HG03103 (cell line): ENCODE results near the gene SLC13A2.

ENCODE experiments used
- ATAC-seq: cut with Tn5 transposase; IDR thresholded peaks from one replicate; pipeline ENCODE4 v1.9.1; 2021; ENCODE audit warnings: low read depth; ENCODE audit not compliant: unreplicated experiment

The SLC13A2 gene

GRCh38 chr17:28470266-28470913 is 3.1 kb upstream of the SLC13A2 start:
- no peak for ATAC-seq

DNA sequence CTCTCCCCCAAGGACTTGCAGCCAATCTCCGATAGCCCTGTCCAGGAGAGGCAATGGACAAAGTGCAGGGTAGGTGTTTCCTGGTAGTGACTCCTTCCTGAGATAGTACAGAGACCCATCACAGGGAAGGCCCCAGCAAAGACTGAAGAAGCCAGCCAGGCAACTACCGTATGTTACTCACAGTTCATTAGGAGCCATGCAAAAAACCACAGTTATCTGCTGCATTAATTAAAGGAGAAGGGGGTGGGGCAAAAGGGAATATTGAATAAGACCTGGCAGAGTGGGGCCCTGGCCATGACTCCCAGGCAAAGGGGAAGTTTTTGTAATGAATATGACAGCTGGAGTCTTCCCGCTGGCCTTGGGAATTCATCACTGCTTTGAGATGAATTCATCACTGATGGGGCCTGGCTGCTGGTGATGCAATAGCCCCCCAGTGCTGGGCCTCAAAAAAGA is 2.5 kb upstream of the SLC13A2 start:
- no peak for ATAC-seq

DNA sequence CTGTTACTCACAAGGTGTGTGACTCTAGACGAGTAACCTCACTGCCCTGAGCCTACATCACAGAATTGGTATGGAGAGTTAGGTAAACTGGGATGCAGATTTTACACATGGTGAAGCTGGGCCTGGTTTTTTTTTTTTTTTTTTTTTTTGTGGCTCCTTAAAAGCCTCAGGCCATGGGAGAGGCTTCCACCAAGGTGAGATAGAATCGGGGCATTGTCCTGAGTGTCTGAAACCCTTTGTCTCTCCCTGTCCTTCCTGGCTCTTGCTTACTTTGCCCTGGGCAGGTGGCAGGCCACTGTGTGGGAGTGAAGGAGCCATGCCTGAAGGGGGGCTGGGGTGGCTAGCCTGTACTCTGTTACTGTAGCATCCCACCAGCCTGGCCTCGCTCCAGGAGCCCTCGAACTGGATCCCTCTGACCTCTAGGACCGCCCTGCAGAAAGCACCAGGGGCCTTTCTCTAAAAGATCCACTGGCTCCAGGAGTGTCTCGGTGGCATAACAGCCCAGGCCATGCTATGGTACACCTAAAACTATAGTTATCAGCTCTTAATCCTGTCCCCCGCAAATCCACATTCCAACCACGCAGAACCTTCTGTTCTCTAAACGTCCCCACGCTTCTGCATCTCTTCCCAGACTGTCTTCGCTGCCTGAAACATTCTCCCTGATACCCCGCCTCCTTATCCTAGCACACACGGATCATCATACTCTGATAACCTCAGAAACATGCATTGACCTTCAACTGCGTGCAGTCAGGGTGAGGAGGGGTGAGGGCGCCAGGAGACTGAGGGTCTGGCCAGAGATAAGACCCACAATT is 1.7 kb upstream of the SLC13A2 start:
- no peak for ATAC-seq

- no peak for ATAC-seq
These were observed 460 bp upstream of the SLC13A2 start for GRCh38 chr17:28472871-28473497.

- ATAC-seq = no peak
These were observed 677 bp downstream of the SLC13A2 start for GRCh38 chr17:28474111-28474531.

DNA sequence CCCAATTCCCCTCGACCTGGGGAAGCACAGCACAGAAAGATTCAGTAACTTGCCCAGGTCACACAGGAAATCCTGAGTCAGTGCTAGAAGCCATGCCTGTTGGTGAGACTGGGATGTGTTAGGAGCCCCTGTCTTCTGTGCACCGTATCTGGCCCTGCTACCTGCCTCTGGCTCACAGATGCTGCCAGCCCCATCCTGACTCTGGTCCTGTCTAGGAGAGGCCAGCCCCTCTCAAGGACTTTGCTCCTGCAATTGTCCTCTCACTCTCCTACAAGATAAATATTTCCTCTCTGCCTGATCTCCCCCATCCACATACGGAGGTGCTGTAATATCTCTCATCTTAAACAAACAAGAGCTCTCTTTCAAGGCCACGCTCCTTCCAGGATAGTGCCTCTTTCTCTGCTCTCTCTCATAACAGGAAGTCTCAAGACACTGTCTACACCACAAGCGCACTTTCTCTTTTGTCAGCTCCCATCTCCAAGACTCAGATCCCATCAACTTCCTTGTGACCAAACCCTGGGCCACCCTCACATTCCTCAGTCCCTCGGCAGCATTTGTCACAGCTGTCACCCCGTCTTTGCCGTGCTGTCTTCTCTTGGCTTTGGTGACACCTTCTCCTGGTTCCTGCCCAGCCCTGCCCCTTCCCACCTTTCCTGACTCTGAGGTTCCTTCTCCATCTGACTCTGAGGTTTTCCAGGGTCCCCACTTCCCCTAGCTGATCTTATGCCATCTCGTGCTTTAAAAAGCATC is 1.9 kb downstream of the SLC13A2 start:
- ATAC-seq = no peak

DNA sequence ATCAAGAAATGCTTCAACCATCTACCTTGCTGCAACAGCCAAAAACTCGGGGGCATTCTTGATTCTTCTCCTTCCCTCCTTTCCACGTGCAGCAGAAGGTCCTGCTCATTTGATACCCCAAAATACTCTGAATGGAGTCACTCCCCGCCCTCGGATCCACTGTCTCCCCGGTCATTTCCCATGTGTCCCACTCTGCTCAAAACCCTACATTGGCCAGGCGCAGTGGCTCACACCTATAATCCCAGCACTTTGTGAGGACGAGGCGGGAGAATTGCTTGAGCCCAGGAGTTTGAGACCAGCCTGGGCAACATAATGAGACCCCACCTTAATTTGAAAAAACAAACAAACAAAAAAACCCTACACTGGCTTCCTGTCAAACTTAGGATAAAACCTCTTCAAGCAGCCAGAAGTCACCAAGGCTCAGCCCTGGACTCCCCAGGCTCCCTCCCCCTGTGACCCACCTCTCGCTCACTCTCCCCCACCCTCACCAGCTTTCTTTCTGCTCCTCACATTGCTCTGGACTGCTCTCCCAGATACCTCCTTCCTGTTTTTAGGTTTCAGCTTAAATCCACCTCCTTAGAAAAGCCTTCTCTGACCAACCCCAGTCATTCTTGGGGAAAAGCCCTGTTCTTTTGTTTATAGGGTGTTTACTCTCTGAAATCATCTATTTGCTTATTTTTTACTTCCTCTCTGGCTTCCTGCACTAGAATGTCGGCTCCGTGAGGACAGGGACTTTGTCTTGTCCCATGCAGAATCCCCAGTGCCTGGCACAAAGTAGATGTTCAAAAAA is 2.8 kb downstream of the SLC13A2 start:
- ATAC-seq = no peak

GRCh38 chr17:28477928-28478327 is 4.5 kb downstream of the SLC13A2 start:
- no peak for ATAC-seq

DNA sequence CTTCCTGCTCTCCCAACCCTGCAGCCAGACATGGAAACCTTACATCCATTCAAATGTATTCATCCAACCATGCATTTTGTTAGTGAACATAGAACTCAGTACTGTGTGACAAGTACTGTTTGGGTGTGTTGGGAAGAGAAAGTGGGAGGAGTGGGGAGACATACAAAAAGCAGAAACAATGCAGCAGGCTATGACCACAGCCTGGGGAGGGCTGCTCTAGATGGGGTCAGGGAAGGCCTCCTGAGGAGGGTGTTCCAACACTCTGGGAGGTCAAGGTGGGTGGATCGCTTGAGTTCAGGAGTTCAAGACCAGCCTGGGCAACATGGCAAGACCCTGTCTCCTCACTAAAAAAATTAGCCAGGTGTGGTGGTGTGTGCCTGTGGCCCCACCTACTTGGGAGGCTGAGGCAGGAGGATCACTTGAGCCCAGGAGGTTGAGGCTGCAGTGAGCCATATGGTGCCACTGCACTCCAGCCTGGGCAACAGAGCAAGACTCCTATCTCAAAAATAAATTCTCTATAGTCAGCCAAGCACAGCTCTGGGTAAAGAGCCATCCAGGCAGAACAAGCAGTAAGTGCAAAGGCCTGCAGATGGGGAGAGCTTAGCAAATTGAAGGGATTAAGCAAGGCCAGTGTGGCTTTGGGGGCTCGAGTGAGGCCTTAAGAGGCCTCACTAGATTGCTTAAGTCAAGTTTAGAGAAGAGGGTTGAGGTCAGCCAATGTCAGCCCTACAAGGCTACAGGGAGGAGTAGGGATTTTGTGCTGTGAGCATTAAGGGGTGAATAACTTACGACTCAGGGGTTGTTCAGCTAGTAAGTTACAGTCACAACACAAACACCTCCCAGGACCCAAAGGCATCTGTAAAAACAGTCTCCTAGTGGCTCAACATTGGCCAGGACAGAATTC is 5.5 kb downstream of the SLC13A2 start:
- ATAC-seq = no peak

GRCh38 chr17:28480278-28480677 is 6.8 kb downstream of the SLC13A2 start:
- ATAC-seq = no peak

- no peak for ATAC-seq
These were observed 7.5 kb downstream of the SLC13A2 start for GRCh38 chr17:28480799-28481571.

GRCh38 chr17:28482551-28483199 is 9.2 kb downstream of the SLC13A2 start:
- no peak for ATAC-seq

DNA sequence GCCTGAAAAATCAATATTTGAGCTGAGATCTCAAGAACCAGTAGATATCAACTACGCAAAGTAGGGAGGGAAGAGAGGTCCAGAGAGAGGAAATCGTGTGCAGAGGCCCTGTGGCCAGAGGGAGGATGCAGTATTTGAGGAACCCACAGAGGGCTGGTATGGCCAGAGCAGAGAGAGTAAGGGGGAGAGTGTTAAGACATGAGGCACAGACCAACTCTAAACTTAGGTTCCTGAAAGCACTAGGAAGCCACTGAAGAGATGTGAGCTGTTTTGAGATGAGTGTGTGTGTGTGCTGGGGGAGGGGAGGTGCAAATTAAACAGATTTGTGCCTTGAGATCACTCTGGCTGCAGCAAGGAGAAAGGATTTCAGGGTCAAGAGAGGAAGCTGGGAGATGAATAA is 10.9 kb downstream of the SLC13A2 start:
- peak; percentile 78 for ATAC-seq

DNA sequence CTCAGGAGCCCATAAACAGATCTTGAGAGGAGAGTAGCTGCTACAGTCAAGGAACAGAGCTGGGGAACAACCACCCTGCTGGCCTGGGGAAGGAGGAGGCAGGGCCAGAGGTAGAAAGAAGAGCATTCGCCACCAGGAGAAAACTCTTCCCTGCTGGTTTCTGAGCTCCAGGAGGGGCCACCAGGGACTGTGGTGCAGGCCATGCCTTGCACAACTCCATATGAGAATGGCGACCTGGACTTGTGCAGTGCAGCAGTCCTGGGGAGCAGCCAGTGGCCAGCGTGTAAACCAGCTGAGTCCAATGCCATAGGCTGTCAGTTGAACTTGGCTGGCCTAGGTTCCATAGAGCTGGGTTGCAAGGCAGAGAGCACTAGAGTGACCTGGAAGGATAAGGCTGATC is 11.6 kb downstream of the SLC13A2 start:
- ATAC-seq = no peak

DNA sequence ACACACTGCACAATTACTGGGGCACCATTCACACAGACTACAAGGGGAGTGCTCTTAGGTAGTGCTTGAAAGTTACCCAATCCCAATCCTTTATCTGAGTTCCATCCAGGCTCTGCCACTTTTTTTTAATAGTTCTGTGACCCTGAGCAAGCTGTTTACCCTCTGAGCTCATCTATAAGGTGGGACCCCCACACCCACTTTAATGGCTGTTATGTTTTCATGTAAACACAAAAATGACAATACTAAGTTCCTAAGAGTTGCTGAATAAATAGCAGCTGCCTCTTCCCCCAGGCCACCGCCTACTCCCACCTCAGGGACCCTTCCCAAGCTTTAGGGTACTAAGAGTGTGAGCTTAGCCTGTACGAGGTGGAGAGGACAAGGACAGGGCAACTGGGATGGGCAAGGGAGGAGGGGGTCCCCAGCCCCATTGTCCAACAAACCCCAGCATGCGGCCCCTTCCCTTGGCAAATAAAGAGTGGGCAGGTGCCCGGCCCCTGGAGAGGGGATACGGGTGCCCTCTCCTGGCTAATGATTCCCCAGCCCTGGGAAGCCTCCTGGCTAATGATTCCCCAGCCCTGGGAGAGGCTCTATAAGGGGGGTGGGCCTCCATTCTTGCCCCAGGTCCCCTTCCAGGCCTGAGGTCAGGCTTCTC is 14.6 kb downstream of the SLC13A2 start:
- no peak for ATAC-seq

GRCh38 chr17:28488533-28489276 is 15.3 kb downstream of the SLC13A2 start:
- ATAC-seq = no peak

DNA sequence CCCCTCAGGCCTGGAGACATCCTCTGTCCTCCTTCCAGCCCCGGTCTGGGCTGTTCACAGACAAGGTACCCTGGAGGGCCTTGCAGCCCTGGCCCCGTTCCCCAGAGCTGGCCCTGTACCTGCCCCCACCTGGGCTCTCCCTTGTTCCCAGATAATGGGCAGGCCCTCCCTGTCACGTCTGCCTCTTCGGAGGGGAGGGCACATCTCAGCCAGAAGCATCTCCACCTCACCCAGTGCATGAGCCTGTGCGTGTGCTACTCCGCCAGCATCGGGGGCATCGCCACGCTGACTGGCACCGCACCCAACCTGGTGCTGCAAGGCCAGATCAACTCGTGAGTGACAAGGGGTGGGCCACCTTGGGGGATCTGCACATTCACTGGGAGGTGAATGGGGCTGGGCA is 17.8 kb downstream of the SLC13A2 start:
- ATAC-seq = no peak
